Kidney epithelial cell (primary cell): ENCODE data around the gene TTC39B. TPM values are rescaled to one million over a fixed set of nuclear protein-coding genes. Genes with fewer than 3 reads are reported as not detected.

ENCODE experiments used
- DNase-seq: peaks from one replicate; pipeline ENCODE4 v3.0.0-alpha.2; 2010; ENCODE audit warnings: low read depth
- H3K27me3 ChIP-seq: 2 replicates; pipeline ENCODE4 v1.6.0; 2011; ENCODE audit warnings: low read length; ENCODE audit not compliant: control insufficient read depth, insufficient read depth
- H3K36me3 ChIP-seq: 2 replicates; pipeline ENCODE4 v1.5.1; 2011; ENCODE audit warnings: low read length; ENCODE audit not compliant: control insufficient read depth, insufficient read depth
- H3K4me3 ChIP-seq: 2 replicates; pipeline ENCODE4 v1.5.1; 2011; ENCODE audit warnings: low read depth, mild to moderate bottlenecking, control low read depth, low read length
- total RNA-seq: library from RNA; depleted of rRNA; stranded (reverse); fragments of >200 nt; gene quantifications from 2 replicates; pipeline ENCODE4 v1.2.3, GENCODE V29; 2015
- TF ChIP-seq, protein P1 (sequence below): IDR thresholded peaks from 2 replicates; pipeline ENCODE4 v1.5.1; 2011; ENCODE audit warnings: mild to moderate bottlenecking, moderate library complexity, low read length, control low read depth, inconsistent platforms; ENCODE audit not compliant: insufficient read depth, poor library complexity, severe bottlenecking

The TTC39B gene
- total RNA-seq, 1 donor from 2014 or later, result 10.6 TPM

GRCh38 chr9:15256426-15256825 is 50.6 kb downstream of the TTC39B start:
- TF ChIP-seq, protein P1, sequence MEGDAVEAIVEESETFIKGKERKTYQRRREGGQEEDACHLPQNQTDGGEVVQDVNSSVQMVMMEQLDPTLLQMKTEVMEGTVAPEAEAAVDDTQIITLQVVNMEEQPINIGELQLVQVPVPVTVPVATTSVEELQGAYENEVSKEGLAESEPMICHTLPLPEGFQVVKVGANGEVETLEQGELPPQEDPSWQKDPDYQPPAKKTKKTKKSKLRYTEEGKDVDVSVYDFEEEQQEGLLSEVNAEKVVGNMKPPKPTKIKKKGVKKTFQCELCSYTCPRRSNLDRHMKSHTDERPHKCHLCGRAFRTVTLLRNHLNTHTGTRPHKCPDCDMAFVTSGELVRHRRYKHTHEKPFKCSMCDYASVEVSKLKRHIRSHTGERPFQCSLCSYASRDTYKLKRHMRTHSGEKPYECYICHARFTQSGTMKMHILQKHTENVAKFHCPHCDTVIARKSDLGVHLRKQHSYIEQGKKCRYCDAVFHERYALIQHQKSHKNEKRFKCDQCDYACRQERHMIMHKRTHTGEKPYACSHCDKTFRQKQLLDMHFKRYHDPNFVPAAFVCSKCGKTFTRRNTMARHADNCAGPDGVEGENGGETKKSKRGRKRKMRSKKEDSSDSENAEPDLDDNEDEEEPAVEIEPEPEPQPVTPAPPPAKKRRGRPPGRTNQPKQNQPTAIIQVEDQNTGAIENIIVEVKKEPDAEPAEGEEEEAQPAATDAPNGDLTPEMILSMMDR, result no peak
- Histone ChIP-seq H3K36me3 (peaks cover 1% of the 10 kb centered on the region), H3K4me3 (no peak overlapping the region), H3K27me3 (no peaks in the 10 kb centered on the region)
- DNase-seq, result no peak

GRCh38 chr9:15253786-15254185 is 53.2 kb downstream of the TTC39B start:
- H3K36me3 ChIP-seq, result peaks cover 1% of the 10 kb centered on the region
- TF ChIP-seq, protein P1, result no peak
- DNase-seq, result no peak
- no peak overlapping the region for H3K4me3 ChIP-seq
- H3K27me3 ChIP-seq, result no peaks in the 10 kb centered on the region

GRCh38 chr9:15253197-15253596 is 53.8 kb downstream of the TTC39B start:
- no peaks in the 10 kb centered on the region for H3K27me3 ChIP-seq
- no peaks in the 10 kb centered on the region for H3K36me3 ChIP-seq
- DNase-seq, result no peak
- TF ChIP-seq, protein P1, result no peak
- H3K4me3 ChIP-seq, result no peak overlapping the region

DNA sequence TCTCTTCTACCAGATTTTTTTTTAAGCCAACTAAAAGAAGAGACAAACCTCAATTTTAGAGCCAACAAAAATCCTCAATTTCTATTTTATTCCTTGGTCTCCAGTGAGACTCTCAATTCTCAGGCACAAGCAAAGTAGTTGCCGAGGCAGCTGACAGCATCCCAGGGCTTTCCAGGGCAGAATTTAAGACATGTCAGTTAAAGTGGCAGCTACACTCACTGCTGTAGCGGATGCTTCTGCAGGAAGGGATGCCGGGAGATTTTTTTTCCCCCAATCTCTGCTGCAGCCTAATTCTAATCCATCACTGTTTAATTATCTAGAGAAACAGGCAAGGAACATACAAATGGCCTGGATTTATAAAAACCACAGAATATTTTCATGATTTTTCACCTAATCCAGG is 57.0 kb downstream of the TTC39B start:
- Histone ChIP-seq H3K36me3 (no peaks in the 10 kb centered on the region), H3K27me3 (no peaks in the 10 kb centered on the region), H3K4me3 (no peak overlapping the region)
- no peak for DNase-seq
- TF ChIP-seq, protein P1, result no peak

DNA sequence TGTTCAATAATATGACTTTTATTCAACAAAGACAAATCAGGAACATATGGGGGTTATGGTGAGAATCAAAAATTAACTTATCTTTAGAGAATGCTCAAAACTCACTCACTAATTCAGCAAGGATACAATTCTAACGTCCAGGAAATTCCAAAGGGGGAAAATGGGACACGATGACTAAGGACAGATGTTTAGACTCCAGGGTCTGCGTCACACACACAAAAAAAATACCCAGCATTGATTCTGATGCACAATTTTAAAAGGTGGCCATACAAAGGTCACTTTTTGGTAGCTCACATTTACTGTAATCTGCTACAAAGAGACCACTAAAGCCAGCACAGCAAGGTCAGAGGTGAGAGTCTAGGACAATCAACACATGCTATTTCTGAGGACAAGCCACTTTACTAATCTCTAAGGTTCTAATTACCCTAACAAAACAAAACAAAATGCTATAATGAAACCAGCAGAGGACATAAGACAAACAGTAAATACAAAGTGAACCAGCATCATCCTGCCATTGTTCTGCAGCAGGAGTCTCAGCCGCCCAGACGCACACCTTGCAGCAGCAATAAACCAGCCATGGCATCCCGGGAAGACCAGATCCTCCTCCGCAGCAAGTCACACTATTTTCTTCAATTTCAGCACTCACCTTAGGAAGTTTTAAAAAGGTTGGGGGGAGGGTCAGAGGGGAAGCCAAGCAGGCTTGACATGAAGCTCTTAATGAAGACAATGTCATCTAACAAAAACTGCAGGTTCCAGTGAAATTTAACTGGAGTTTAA is 57.8 kb downstream of the TTC39B start:
- TF ChIP-seq, protein P1, result no peak
- Histone ChIP-seq H3K4me3 (no peak overlapping the region), H3K27me3 (no peaks in the 10 kb centered on the region), H3K36me3 (no peaks in the 10 kb centered on the region)
- DNase-seq, result no peak

DNA sequence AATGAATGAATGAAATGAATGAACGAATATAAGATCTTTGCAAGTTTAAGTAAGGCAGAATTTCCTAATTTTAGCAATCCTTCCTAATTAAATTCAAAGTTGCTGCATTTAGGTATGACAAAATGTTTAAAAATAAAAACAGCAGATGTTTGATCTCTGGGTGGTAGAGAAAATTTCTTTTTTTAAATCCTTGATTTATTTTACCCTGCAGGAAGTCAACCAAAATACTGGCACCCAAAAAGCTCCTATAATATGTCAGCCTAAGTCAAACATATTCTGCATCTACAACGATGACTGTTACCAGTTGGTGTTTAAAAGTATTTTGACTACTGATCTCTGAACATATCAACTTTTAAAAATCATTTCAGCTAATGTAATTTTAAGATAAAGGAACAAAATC is 58.4 kb downstream of the TTC39B start:
- TF ChIP-seq, protein P1, result no peak
- no peak for DNase-seq
- no peak overlapping the region for H3K4me3 ChIP-seq
- no peaks in the 10 kb centered on the region for H3K27me3 ChIP-seq
- H3K36me3 ChIP-seq, result no peaks in the 10 kb centered on the region
